Stimulated activated CD8-positive, alpha-beta memory T cell treated with anti-CD3 and anti-CD28 coated beads, Interleukin-7, amount 100 ng/mL, for 24 hours (primary cell): ENCODE measurements around the gene ATP2A3.

Experiments
- DNase-seq: peaks from one replicate; pipeline ENCODE4 v3.0.0-alpha.2; 2020; ENCODE audit warnings: low read depth

The ATP2A3 gene

GRCh38 chr17:3972931-3973330 is 8.7 kb upstream of the ATP2A3 start:
- no peak for DNase-seq

- DNase-seq, result no peak
These were observed 8.1 kb upstream of the ATP2A3 start for GRCh38 chr17:3972281-3972731.

- no peak for DNase-seq
These were observed 6.4 kb upstream of the ATP2A3 start for GRCh38 chr17:3970668-3971067.

GRCh38 chr17:3969963-3970362 is 5.7 kb upstream of the ATP2A3 start:
- no peak for DNase-seq

GRCh38 chr17:3968886-3969524 is 4.8 kb upstream of the ATP2A3 start:
- no peak for DNase-seq

GRCh38 chr17:3968015-3968414 is 3.8 kb upstream of the ATP2A3 start:
- no peak for DNase-seq

GRCh38 chr17:3966720-3967363 is 2.6 kb upstream of the ATP2A3 start:
- no peak for DNase-seq

GRCh38 chr17:3965118-3965800 is 1.0 kb upstream of the ATP2A3 start:
- DNase-seq, result no peak

GRCh38 chr17:3963237-3964201 is 718 bp downstream of the ATP2A3 start:
- DNase-seq, result no peak

GRCh38 chr17:3962965-3963236 is 1.3 kb downstream of the ATP2A3 start:
- no peak for DNase-seq

GRCh38 chr17:3962217-3962964 is 1.8 kb downstream of the ATP2A3 start:
- DNase-seq, result no peak

GRCh38 chr17:3961564-3962047 is 2.6 kb downstream of the ATP2A3 start:
- no peak for DNase-seq

GRCh38 chr17:3960764-3961163 is 3.5 kb downstream of the ATP2A3 start:
- DNase-seq, result no peak

- no peak for DNase-seq
These were observed 4.2 kb downstream of the ATP2A3 start for GRCh38 chr17:3959921-3960601.

- no peak for DNase-seq
These were observed 4.8 kb downstream of the ATP2A3 start for GRCh38 chr17:3959295-3959899.

- DNase-seq, result no peak
These were observed 6.3 kb downstream of the ATP2A3 start for GRCh38 chr17:3957735-3958599.

- no peak for DNase-seq
These were observed 7.3 kb downstream of the ATP2A3 start for GRCh38 chr17:3956983-3957382.

GRCh38 chr17:3956327-3956957 is 7.8 kb downstream of the ATP2A3 start:
- no peak for DNase-seq

GRCh38 chr17:3955673-3955988 is 8.6 kb downstream of the ATP2A3 start:
- DNase-seq, result no peak
